Measurements from ENCODE around the gene NT5E.
"Not testable (repeated sequence)": the region's sequence is repeated elsewhere in the genome, so short reads cannot be mapped to it uniquely, and the experiment has no call there.

NT5E gene

GRCh38 chr6:85494547-85495536 lies 45.0 kb downstream of the NT5E start:
- DNase-seq, result no peak

DNA sequence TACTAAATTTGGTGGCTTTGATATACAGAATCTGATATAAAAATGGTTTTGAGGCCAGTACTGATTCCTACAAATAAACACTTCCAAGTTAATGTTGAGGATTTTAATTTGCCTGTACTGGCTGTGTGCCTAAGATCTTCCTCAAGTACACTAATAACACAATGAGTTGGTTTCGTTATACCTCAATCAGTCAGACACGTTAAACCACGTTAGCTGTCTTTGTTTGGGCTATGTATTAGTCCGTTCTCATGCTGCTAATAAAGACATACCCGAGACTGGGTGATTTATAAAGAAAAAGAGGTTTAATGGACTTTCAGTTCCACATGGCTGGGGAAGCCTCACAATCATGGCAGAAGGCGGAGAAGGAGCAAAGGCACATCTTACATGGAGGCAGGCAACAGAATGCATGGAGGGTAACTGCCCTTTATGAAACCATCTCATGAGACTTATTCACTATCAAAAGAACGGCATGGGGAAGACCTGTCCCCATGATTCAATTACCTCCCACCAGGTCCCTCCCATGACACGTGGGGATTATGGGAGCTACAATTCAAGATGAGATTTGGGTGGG lies 46.2 kb downstream of the NT5E start:
- DNase-seq, result no peak

DNA sequence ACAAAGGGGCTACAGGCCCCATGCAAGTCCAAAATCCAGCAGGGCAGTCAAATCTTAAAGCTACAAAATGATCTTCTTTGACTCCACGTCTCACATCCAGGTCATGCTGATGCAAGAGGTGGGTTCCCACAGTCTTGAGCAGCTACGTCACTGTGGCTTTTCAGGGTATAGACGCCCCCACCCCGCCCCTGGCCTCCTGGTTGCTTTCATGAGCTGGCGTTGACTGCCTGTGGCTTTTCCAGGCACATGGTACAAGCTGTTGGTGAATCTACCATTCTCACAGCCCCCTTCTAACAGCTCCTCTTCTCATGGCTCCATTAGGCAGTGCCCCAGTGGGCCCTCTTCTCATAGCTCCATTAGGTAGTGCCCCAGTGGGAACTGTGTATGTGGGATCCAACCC lies 47.0 kb downstream of the NT5E start:
- DNase-seq, result no peak

DNA sequence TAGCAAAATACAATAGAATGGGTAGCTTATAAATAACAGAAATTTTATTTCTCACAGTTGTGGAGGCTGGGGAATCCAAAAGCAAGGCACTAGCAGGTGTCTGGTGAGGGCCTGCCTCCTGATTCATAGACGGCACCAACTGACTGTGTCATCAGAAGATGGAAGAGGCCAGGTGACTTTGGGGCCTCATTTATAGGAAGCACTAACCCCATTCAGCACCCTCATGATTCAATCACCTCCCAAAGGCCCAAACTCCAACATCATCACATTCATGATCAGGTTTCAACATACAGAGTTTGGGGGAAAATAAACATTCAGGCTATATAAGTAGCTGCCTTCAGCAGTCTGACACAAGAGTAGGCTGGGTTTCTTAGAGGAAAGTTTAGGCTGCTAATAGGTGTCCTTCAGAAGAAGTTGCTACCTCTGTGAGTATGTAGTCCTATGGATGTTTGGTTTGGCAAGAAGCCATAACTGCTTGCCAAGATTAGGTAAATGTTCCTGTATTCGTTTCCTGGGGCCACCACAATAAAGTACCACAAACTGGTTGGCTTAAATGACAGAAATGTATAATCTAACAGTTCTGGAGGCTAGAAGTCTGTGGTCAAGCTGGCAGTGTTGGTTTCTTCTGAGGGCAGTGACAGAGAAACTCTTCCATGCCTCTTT lies 48.8 kb downstream of the NT5E start:
- no peak for DNase-seq

- DNase-seq, result no peak
Observed at GRCh38 chr6:85506441-85507093, 56.7 kb downstream of the NT5E start.

- no peak for DNase-seq
Observed at GRCh38 chr6:85516168-85516567, 66.3 kb downstream of the NT5E start.

GRCh38 chr6:85524281-85524680 lies 74.4 kb downstream of the NT5E start:
- not testable (repeated sequence) for DNase-seq

GRCh38 chr6:85537055-85537494 lies 87.2 kb downstream of the NT5E start:
- peak; percentile 4 for DNase-seq

GRCh38 chr6:85544776-85545175 lies 94.9 kb downstream of the NT5E start:
- DNase-seq, result no peak
